Astrocyte (in vitro differentiated cells and primary cell): ENCODE results near the gene UBR4.

Experiments
- EZH2 ChIP-seq: IDR thresholded peaks from 2 replicates; pipeline ENCODE4 v1.6.1; 2012; ENCODE audit warnings: mild to moderate bottlenecking, low read length, inconsistent platforms; ENCODE audit not compliant: insufficient read depth
- TF ChIP-seq, protein P1 (sequence below): IDR thresholded peaks from 2 replicates; pipeline ENCODE4 v1.5.1; 2011; ENCODE audit warnings: low read depth, mild to moderate bottlenecking, inconsistent platforms, low read length, moderate library complexity; ENCODE audit not compliant: insufficient read depth

DNA sequence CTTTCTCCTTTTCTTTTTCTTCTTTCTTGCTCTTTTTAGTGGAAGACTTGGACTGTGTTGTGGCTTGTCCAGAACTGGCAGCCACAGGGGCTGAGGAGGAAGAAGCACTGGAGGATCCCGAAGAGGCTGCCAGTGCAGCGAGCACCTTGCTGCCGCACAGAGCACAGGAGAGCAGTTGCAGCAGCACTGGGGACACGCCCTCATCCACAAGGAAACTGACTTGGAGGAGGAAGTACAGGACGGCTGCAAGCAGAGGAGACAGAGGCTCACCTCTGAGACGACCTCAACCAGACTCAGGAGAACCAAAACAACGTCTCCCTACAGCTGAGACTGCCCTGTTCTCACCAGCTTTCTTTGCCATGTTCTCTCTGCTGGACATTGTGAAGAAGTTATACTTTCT, 88.9 kb downstream of the UBR4 start:
- TF ChIP-seq, protein P1, sequence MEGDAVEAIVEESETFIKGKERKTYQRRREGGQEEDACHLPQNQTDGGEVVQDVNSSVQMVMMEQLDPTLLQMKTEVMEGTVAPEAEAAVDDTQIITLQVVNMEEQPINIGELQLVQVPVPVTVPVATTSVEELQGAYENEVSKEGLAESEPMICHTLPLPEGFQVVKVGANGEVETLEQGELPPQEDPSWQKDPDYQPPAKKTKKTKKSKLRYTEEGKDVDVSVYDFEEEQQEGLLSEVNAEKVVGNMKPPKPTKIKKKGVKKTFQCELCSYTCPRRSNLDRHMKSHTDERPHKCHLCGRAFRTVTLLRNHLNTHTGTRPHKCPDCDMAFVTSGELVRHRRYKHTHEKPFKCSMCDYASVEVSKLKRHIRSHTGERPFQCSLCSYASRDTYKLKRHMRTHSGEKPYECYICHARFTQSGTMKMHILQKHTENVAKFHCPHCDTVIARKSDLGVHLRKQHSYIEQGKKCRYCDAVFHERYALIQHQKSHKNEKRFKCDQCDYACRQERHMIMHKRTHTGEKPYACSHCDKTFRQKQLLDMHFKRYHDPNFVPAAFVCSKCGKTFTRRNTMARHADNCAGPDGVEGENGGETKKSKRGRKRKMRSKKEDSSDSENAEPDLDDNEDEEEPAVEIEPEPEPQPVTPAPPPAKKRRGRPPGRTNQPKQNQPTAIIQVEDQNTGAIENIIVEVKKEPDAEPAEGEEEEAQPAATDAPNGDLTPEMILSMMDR = no peak
- no peak for TF ChIP-seq EZH2
